KOPT-K1 (cell line): Measurements from ENCODE around the gene TRIM7.

Source experiments
- H3K27ac ChIP-seq: fragments of 200-600 bp; sonication (generic); 2 replicates; pipeline ENCODE4 v1.5.1; 2016; ENCODE audit warnings: antibody characterized with exemption, mild to moderate bottlenecking, low read depth, low read length; ENCODE audit not compliant: poor library complexity, severe bottlenecking
- H3K36me3 ChIP-seq: fragments of 200-600 bp; sonication (generic); 2 replicates; pipeline ENCODE4 v1.5.1; 2017; ENCODE audit warnings: antibody characterized with exemption, mild to moderate bottlenecking, low read length, moderate library complexity; ENCODE audit not compliant: insufficient read depth
- H3K9me3 ChIP-seq: fragments of 200-600 bp; sonication (generic); 2 replicates; pipeline ENCODE4 v1.5.1; 2017; ENCODE audit warnings: antibody characterized with exemption, low read length, mild to moderate bottlenecking; ENCODE audit not compliant: insufficient read depth, poor library complexity, severe bottlenecking

TRIM7 gene

DNA sequence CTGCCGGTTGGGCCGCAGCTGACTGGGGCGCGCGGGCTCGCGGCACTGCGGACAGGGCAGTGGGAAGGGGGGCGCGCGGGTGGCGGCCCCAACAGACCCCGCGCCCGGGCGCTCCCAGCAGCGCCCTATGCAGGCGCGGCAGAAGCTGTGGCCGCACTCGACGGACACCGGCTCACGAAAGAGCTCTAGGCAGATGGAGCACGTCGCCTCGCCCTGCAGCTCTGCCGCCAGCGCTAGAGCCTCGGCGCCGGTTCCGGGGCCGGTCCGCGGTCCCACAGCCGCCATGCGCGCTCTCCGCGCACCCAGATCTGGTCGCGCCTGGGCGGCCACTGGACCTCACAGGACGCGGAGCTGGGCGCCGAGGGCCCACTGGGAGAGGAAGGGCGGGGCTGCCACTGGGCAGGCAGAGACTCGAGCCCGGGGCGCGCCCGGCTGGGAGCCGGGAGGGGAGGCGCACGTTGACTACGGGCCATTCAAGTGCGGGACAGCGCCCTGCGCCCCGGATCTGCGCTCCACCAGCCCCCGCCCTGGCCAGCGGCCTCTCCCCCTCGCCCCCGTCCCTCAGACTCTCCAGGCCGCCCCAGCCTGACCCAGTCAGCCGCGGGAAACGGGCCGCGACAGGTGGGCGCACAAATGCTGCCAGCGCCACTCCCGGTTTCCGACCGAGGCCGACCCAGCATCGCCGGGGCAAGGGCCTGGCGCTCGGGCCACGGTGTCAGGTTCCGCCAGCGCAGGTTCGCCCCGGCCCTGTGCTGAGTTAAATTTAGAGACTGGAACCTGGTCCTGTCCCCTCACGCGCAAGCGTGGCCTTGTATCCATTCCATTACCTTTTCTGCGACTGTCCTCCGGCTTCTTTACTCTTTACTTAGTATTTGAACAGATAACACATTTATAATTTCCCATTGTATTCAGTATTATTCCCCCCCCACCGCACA is at the start of gene TRIM7:
TRIM7 (minus strand) TSS at position 371 of the 935 bp plus-strand sequence; CDS start at position 285, 86 bp downstream.
- H3K9me3 ChIP-seq = peaks cover 20% of the 10 kb centered on the region
- no peaks in the 10 kb centered on the region for H3K36me3 ChIP-seq
- H3K27ac ChIP-seq = no peak within 1 kb of the TSS

DNA sequence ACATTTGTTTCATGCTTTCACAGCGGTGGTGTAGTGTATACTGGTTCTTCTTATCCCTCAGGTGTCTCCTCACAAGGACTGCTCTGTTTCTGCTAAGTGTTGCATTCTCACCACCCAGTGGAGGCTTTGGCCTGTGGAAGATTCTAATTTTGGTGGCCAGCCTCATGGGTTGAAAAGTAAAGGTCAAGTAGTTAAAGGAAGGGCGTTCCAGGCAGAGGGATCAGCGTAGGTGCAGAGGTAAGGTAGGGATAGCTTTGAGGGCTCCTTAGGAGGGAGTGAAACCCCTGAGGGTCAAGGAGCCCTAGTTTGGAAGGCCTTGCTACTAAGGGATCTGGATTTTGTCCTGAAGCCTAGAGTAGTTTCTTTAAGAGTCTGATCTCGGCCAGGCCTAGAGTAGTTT is 43.3 kb upstream of the TRIM7 start:
- H3K9me3 ChIP-seq = no peaks in the 10 kb centered on the region
- H3K36me3 ChIP-seq = peaks cover 45% of the 10 kb centered on the region
- H3K27ac ChIP-seq = no peak overlapping the region

DNA sequence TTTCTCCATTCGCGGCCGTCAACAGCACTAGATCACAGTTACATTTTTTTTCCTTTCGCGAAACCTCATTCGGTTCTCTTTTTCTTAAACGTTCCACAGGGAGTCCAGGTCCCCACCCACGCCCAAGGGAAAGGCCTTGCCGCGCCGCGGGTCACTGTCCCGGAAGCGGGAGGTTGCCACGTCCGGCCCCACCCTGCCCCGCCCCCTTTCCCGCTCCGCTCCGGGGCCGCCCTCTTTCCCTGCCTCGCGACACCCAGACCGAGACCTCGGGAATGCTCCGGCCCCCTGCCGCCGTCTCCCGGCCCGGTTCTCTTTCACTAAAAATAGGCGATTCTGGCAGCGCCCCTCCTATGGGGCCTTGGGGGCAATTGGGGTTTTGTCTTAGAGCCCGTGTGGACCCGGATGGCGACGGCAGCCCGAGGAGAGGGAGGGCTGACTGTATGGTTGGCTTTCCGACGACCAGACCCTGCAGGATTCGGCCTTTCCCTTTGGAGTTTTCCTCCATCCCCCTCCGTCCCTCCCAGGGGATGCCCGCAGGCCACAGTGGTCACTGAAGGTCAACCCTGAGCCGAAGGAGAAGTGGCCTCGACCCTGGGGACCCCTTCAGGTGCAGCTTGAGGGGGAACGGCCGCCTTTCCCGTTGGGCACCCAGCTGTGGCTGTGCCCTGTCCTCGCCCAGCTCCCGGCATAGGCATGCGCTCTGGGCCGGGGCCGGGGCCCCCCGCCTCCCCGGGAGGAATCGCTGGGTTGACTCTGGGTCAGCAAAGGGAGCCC is 41.5 kb upstream of the TRIM7 start:
- no peaks in the 10 kb centered on the region for H3K9me3 ChIP-seq
- peaks cover 46% of the 10 kb centered on the region for H3K36me3 ChIP-seq
- H3K27ac ChIP-seq = peak overlapping the region; percentile 86

DNA sequence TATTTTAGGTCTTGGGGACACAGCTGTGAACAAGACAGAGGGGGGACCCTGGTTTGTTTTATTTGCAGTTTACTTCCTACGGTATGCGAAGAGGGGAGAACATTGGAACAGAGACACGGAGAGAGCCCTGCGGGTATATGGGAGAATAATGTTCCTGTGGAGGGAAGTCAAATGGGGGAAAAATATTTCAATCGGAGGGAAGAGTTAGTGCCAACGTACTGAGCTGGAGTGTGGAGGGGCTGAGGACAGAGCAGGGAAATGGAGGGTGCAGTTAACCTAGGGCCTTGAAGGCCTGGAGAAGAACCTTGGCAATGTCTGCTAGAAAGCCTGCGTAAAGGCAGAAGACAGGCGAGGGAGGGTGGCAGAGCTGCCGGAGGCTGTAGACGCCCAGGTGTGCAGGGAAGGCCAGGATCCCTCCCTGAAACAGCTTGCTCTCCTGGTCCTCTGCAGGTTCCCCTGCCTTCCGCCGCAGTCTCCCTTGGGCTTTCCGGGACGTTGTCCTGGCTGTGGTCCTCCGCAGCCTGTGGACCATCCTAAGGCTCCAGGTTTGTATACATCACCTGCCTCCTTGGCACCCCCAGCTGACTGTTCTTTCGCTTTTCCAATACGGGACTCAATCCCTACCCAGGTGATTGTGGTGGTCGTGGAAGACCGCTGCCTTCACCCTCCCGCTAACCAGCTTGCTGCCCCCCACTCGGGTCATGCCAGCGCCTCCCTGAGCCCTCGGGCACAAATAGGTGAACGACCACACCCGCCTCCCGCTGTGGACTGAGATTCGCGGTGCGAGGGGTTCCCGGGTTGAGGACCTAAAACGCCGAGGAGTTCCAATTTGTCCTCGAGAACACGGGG is 40.7 kb upstream of the TRIM7 start:
- peaks cover 47% of the 10 kb centered on the region for H3K36me3 ChIP-seq
- H3K27ac ChIP-seq = peak overlapping the region; percentile 86
- H3K9me3 ChIP-seq = no peaks in the 10 kb centered on the region

DNA sequence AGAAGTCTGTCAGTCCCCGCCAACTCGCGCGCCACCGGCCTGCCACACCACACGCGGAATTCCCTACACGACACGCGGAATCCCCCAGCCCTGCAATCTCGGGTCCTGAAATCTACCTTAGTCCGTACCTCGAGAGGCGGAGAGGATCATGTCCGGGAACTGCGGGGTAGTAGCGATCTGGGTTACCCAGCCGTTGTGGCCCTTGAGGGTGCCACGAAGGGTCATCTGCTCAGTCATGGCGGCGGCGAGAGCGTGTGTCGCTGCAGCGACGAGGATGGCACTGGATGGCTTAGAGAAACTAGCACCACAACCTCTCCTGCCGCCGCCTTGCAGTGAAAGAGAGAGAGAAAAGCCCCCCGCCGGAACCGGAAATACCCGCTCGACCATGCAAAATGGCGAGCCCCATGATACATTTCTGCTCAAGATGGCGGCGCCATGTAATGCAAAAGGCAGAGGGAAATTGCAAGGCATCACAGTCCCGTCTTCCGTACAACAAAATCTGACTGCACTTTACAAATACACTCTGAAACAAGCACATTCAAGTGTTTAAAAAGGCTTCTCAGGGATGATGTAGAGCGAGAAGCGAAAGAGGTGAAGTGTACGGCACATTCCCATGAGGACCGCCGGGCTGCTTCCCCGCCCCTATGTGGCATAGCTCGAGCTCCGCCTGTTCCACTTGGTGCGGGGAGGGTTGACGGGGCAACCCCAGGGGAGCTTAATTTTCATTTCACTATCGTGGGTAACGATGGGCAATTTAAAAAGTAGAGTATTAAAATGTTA is 38.8 kb upstream of the TRIM7 start, which contains the start of gene RACK1:
RACK1 (minus strand) TSS at position 343 of the 780 bp plus-strand sequence; CDS start at position 237, 106 bp downstream.
- H3K9me3 ChIP-seq = no peaks in the 10 kb centered on the region
- peak within 1 kb of the TSS; percentile 86 for H3K27ac ChIP-seq
- peaks cover 50% of the 10 kb centered on the region for H3K36me3 ChIP-seq

DNA sequence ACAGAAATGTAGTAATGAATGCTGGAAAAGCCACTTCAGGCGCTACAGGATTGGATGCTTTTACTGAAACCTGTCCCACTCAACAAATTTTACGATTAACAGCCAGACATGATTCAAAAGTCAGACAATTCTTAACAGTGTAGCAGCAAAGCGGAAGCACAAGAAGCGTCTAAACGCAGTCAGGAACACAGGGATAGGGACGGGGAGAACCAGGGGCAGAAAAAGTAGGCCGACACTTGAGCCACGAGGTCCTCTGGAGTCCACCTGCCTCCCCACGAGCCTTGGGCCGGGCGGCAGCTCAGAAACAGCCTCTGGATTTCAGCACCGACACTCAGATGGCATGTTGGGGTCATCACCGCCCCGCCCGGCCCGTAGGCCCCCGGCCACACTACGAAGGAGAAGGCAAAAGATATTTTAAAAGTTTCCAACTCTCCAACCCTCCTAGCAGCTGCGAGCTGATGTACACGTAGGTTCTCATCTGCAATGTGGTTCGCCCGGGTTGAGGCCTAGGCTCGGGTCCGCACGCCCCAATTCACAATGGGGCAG is 38.1 kb upstream of the TRIM7 start:
- Histone ChIP-seq H3K36me3 (peaks cover 56% of the 10 kb centered on the region), H3K27ac (peak overlapping the region; percentile 86), H3K9me3 (no peaks in the 10 kb centered on the region)

DNA sequence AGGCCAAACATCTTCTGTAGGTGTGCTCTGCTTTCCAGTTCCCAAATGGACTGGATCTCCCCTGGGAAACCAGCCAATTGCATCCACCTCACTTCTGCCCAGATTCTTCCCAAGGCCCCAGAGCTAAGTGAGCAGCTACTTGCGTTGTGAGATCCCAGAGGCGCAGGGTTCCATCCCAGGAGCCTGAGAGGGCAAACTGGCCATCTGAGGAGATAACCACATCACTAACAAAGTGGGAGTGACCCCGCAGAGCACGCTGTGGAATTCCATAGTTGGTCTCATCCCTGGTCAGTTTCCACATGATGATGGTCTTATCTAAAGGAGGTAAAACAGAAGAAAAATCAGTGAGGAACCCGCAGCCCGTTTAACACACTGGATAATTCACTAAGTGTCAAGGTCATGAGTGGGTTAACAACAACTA is 37.0 kb upstream of the TRIM7 start:
- no peaks in the 10 kb centered on the region for H3K9me3 ChIP-seq
- H3K27ac ChIP-seq = peak overlapping the region; percentile 86
- H3K36me3 ChIP-seq = peaks cover 67% of the 10 kb centered on the region

DNA sequence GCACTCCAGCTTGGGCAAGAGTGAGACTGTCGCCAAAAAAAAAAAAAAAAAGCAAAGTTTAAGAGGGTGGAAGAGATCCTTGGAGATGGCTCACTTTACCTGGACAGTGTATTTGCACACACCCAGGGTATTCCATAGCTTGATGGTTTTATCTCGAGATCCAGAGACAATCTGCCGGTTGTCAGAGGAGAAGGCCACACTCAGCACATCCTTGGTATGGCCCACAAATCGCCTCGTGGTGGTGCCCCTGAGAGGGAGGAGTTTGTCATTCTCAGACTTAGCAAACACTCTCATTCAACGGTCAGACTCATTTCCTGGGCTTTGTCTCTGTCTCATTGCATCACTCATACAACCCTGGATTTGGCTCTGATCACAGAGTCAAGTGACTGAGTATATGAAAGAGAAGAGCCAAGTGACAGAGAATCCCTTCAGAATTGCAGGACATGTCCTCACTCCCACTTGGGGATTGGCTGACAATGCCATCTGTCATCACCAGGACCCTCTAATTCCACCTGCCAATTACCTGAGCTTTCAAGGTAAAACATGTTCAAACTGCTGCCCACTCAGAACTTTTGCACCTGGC is 36.5 kb upstream of the TRIM7 start:
- peaks cover 72% of the 10 kb centered on the region for H3K36me3 ChIP-seq
- no peaks in the 10 kb centered on the region for H3K9me3 ChIP-seq

DNA sequence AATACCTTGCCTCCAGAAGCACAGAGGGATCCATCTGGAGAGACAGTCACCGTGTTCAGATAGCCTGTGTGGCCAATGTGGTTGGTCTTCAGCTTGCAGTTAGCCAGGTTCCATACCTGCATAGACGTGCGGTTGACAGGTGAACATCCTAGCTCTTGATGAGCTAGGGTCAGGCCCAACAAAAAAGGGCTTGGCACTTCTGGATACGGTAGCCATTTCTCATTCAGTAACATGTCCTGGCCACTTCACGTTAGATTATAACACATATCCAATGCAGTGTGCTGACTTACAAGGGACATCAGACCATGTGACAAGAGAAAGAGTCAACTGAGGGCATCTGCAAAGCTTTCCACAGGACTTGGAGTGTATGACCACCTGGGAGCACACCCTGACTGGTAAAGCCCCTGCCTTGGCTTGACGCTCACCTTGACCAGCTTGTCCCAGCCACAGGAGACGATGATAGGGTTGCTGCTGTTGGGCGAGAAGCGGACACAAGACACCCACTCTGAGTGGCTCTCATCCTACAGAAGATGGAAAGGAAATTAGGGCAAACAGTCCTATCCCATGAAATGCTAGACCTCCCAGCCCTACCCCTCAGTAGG is 34.2 kb upstream of the TRIM7 start:
- Histone ChIP-seq H3K9me3 (no peaks in the 10 kb centered on the region), H3K27ac (no peak overlapping the region), H3K36me3 (peaks cover 95% of the 10 kb centered on the region)

More for the DNA sequence above, 36.5 kb upstream of the TRIM7 start:
- H3K27ac ChIP-seq = peak overlapping the region; percentile 86

DNA sequence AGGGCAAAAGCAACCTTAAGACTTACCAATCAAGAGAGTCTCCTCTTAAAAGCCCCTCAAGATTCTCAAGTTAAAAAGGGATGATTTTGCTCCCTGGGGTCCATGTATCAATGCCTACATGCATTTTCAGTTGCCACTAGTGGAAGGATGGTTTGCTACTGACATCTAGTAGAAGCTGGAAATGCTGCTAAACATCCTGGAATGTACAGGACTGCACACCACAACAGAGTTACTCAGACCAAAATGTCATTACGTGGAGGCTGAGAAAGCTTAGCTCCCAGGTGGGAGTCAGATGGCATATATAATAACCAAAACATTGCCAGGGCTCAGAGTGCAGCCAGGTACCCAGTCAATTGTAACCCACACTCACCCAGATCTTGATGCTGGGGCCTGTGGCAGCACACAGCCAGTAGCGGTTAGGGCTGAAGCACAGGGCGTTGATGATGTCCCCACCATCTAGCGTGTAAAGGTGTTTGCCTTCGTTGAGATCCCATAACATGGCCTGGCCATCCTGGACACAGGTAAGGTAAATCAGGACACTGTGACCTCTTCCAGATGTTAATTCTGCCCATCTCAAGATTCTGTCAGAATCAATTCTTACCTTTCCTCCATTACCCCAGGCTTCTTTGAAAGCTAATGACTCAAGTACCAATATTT is 32.9 kb upstream of the TRIM7 start:
- Histone ChIP-seq H3K36me3 (peaks cover 99% of the 10 kb centered on the region), H3K9me3 (no peaks in the 10 kb centered on the region), H3K27ac (no peak overlapping the region)

DNA sequence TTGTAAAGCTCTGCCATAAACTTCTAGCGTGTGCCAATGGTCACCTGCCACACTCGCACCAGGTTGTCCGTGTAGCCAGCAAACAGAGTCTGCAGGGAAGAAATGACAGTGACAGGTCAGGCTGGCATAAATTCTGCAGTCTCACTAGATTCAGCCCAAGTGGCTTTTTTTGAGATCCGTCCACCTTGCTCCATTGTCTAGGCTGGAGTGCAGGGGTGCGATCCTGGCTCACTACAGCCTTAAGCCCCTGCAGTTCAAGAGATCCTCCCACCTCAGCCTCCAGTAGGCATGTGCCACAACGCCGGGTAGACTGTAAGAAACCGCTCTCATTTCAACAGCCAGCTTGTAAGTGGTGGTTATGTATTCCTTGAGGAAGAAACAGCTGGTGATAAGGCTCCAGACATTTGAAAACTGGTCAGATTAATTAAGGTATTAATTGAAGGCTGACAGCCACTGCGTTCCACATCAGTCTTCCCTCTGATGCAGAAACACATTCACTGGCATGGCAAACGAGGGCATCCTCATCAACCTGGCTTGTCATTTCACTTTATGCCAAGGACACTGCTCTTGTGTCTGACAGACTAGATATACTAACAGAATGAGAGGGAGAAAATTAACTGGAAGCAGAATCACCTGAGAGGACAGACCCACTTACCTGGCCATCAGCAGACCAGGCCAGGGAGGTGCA is 32.1 kb upstream of the TRIM7 start:
- no peaks in the 10 kb centered on the region for H3K9me3 ChIP-seq
- peaks cover 99% of the 10 kb centered on the region for H3K36me3 ChIP-seq
- no peak overlapping the region for H3K27ac ChIP-seq

DNA sequence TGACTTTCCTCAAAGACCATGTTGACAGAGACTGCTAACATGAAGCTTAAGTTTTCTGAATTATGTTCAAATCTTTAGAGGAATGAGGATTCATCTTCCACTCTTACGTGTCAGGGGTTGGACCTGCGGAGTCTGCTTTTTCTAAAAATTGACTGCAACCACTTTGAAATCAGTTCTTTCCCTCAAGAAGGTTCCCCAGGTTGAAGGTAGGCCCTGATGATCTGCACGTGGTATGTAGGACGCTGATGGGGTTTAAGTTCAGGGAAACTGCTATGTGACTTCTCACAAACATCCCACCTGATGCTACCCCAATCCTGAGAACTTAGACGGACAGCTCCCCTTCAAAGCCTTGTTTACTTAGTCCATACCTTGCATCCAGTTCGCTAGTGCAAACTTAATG is 31.5 kb upstream of the TRIM7 start:
- H3K36me3 ChIP-seq = peaks cover 99% of the 10 kb centered on the region
- H3K9me3 ChIP-seq = no peaks in the 10 kb centered on the region
- H3K27ac ChIP-seq = no peak overlapping the region
